ENCODE results near the gene ALG1. TPM values are rescaled to one million over a fixed set of nuclear protein-coding genes. Genes with fewer than 3 reads are reported as not detected.
"Not testable (repeated sequence)": the region's sequence is repeated elsewhere in the genome, so short reads cannot be mapped to it uniquely, and the experiment has no call there.

Gene ALG1
- total RNA-seq, 5 donors from 2014 or later (not counting 1 experiment from before 2014, with no cell fraction given), result 12.0 to 29.2 (median 25.7) TPM

GRCh38 chr16:5044011-5044540, 27.6 kb upstream of the ALG1 start:
- ATAC-seq (replicated peaks in 1 of 4) (no peak), DNase-seq (no peak)
- Histone ChIP-seq H3K27me3 (replicated peaks in 1 of 2; ENCODE audit: control insufficient read depth in 2 of 2, extremely low read depth in 1 of 2, insufficient read depth in 2 of 2, low read length in 1 of 2) (peaks cover 0 to 21% of the 10 kb centered on the region in 2 experiments), H3K27ac (ENCODE audit: low read length) (no peak overlapping the region), H3K4me3 (ENCODE audit: control insufficient read depth in 1 of 2, extremely low read depth in 1 of 2, low read length in 1 of 2) (no peak overlapping the region), H3K36me3 (ENCODE audit: control insufficient read depth in 2 of 2, extremely low read depth in 1 of 2, insufficient read depth in 1 of 2, low read length in 1 of 2) (no peaks in the 10 kb centered on the region), H3K9me3 (no peaks in the 10 kb centered on the region), H3K4me1 (ENCODE audit: control insufficient read depth in 1 of 2, extremely low read depth in 1 of 2, insufficient read depth in 2 of 2, low read length in 2 of 2) (no peaks in the 10 kb centered on the region)
- WGBS (ENCODE audit: insufficient coverage), result 85% methylated on average over 6 of the region's 8 CpGs
- CTCF ChIA-PET, result no interaction called here
- Mint-ChIP-seq H3K27ac (no peak overlapping the region), H3K36me3 (peaks cover 10% of the 10 kb centered on the region), H3K9me3 (no peaks in the 10 kb centered on the region), H3K27me3 (peaks cover 6 to 9% of the 10 kb centered on the region in 2 donors), H3K4me1 (no peaks in the 10 kb centered on the region), H3K4me3 (no peak overlapping the region)
- POLR2A ChIA-PET, result interaction anchor here in 1 of 2 donors (0.6 kb wide), 1 partner anchor 11 kb away, joined by 4 read pairs; no protein-coding TSS in a partner anchor

- H3K4me3 Mint-ChIP-seq; CTCF ChIA-PET; H3K4me1 Mint-ChIP-seq; H3K9me3 Mint-ChIP-seq; H3K4me3 ChIP-seq (ENCODE audit: control insufficient read depth in 1 of 2, extremely low read depth in 1 of 2, low read length in 1 of 2); H3K4me1 ChIP-seq (ENCODE audit: control insufficient read depth in 1 of 2, extremely low read depth in 1 of 2, insufficient read depth in 2 of 2, low read length in 2 of 2); H3K9me3 ChIP-seq; DNase-seq; ATAC-seq (replicated peaks in 1 of 4); H3K36me3 ChIP-seq (ENCODE audit: control insufficient read depth in 2 of 2, extremely low read depth in 1 of 2, insufficient read depth in 1 of 2, low read length in 1 of 2); POLR2A ChIA-PET; H3K27ac Mint-ChIP-seq; H3K36me3 Mint-ChIP-seq; H3K27me3 Mint-ChIP-seq; H3K27ac ChIP-seq (ENCODE audit: low read length): not testable (repeated sequence)
- H3K27me3 ChIP-seq (replicated peaks in 1 of 2; ENCODE audit: control insufficient read depth in 2 of 2, extremely low read depth in 1 of 2, insufficient read depth in 2 of 2, low read length in 1 of 2), result peaks cover 0 to 21% of the 10 kb centered on the region in 2 experiments
- WGBS (ENCODE audit: insufficient coverage), result 95% methylated on average over 9 of the region's 11 CpGs
Observed at GRCh38 chr16:5044581-5044980, 27.1 kb upstream of the ALG1 start.

GRCh38 chr16:5045499-5046115, 26.0 kb upstream of the ALG1 start:
- Histone ChIP-seq H3K27me3 (replicated peaks in 1 of 2; ENCODE audit: control insufficient read depth in 2 of 2, extremely low read depth in 1 of 2, insufficient read depth in 2 of 2, low read length in 1 of 2) (peaks cover 0 to 21% of the 10 kb centered on the region in 2 experiments), H3K27ac (ENCODE audit: low read length) (no peak overlapping the region), H3K36me3 (ENCODE audit: control insufficient read depth in 2 of 2, extremely low read depth in 1 of 2, insufficient read depth in 1 of 2, low read length in 1 of 2) (no peaks in the 10 kb centered on the region), H3K9me3 (no peaks in the 10 kb centered on the region), H3K4me1 (ENCODE audit: control insufficient read depth in 1 of 2, extremely low read depth in 1 of 2, insufficient read depth in 2 of 2, low read length in 2 of 2) (no peaks in the 10 kb centered on the region), H3K4me3 (ENCODE audit: control insufficient read depth in 1 of 2, extremely low read depth in 1 of 2, low read length in 1 of 2) (no peak overlapping the region)
- ChIA-PET POLR2A (no interaction called here), CTCF (no interaction called here)
- ATAC-seq (replicated peaks in 1 of 4) (no peak), DNase-seq (no peak)
- WGBS (ENCODE audit: insufficient coverage), result 84% methylated on average over 5 of the region's 10 CpGs
- peaks cover 10% of the 10 kb centered on the region for H3K36me3 Mint-ChIP-seq
- H3K9me3 Mint-ChIP-seq, result peaks cover 0 to 5% (median 0%) of the 10 kb centered on the region in 3 donors
- peaks cover 6 to 9% of the 10 kb centered on the region in 2 donors for H3K27me3 Mint-ChIP-seq
- no peaks in the 10 kb centered on the region for H3K4me1 Mint-ChIP-seq
- H3K4me3 Mint-ChIP-seq, result no peak overlapping the region
- no peak overlapping the region for H3K27ac Mint-ChIP-seq

- CTCF ChIA-PET, result no interaction called here
- H3K27me3 ChIP-seq (replicated peaks in 1 of 2; ENCODE audit: control insufficient read depth in 2 of 2, extremely low read depth in 1 of 2, insufficient read depth in 2 of 2, low read length in 1 of 2), result peaks cover 0 to 15% of the 10 kb centered on the region in 2 experiments
- no peak overlapping the region for H3K4me3 ChIP-seq (ENCODE audit: control insufficient read depth in 1 of 2, extremely low read depth in 1 of 2, low read length in 1 of 2)
- no peaks in the 10 kb centered on the region for H3K36me3 ChIP-seq (ENCODE audit: control insufficient read depth in 2 of 2, extremely low read depth in 1 of 2, insufficient read depth in 1 of 2, low read length in 1 of 2)
- ATAC-seq (replicated peaks in 1 of 4) (no peak), DNase-seq (no peak)
- H3K36me3 Mint-ChIP-seq, result peaks cover 10% of the 10 kb centered on the region
- POLR2A ChIA-PET, result no interaction called here
- no peaks in the 10 kb centered on the region for H3K4me1 ChIP-seq (ENCODE audit: control insufficient read depth in 1 of 2, extremely low read depth in 1 of 2, insufficient read depth in 2 of 2, low read length in 2 of 2)
- peaks cover 4% of the 10 kb centered on the region for H3K9me3 ChIP-seq
- no peak overlapping the region for H3K27ac ChIP-seq (ENCODE audit: low read length)
- H3K27me3 Mint-ChIP-seq, result peaks cover 0 to 5% of the 10 kb centered on the region in 2 donors
- no CpG with 5 or more reads among the region's 2 CpGs for WGBS (ENCODE audit: insufficient coverage)
- H3K9me3 Mint-ChIP-seq, result peaks cover 0 to 7% (median 5%) of the 10 kb centered on the region in 3 donors
- no peak overlapping the region for H3K27ac Mint-ChIP-seq
- peaks cover 0 to 3% (median 0%) of the 10 kb centered on the region in 3 donors for H3K4me1 Mint-ChIP-seq
- H3K4me3 Mint-ChIP-seq, result no peak overlapping the region
Observed at GRCh38 chr16:5046914-5047313, 24.7 kb upstream of the ALG1 start.

- DNase-seq (no peak), ATAC-seq (replicated peaks in 1 of 4) (no peak)
- 80% methylated on average over 9 of the region's 16 CpGs for WGBS (ENCODE audit: insufficient coverage)
- POLR2A ChIA-PET, result interaction anchor here in 1 of 2 donors (0.6 kb wide), 1 partner anchor 12 kb away, joined by 4 read pairs; no protein-coding TSS in a partner anchor
- Mint-ChIP-seq H3K4me1 (peaks cover 0 to 3% (median 0%) of the 10 kb centered on the region in 3 donors), H3K36me3 (no peaks in the 10 kb centered on the region), H3K9me3 (peaks cover 0 to 5% (median 5%) of the 10 kb centered on the region in 3 donors), H3K4me3 (no peak overlapping the region), H3K27ac (no peak overlapping the region), H3K27me3 (no peaks in the 10 kb centered on the region)
- peaks cover 4% of the 10 kb centered on the region for H3K9me3 ChIP-seq
- H3K36me3 ChIP-seq (ENCODE audit: control insufficient read depth in 2 of 2, extremely low read depth in 1 of 2, insufficient read depth in 1 of 2, low read length in 1 of 2), result no peaks in the 10 kb centered on the region
- H3K27ac ChIP-seq (ENCODE audit: low read length), result no peak overlapping the region
- H3K4me3 ChIP-seq (ENCODE audit: control insufficient read depth in 1 of 2, extremely low read depth in 1 of 2, low read length in 1 of 2), result no peak overlapping the region
- H3K4me1 ChIP-seq (ENCODE audit: control insufficient read depth in 1 of 2, extremely low read depth in 1 of 2, insufficient read depth in 2 of 2, low read length in 2 of 2), result peaks cover 0 to 3% of the 10 kb centered on the region in 2 experiments
- H3K27me3 ChIP-seq (replicated peaks in 1 of 2; ENCODE audit: control insufficient read depth in 2 of 2, extremely low read depth in 1 of 2, insufficient read depth in 2 of 2, low read length in 1 of 2), result peaks cover 0 to 11% of the 10 kb centered on the region in 2 experiments
- CTCF ChIA-PET, result no interaction called here
Observed at GRCh38 chr16:5054876-5055865, 16.5 kb upstream of the ALG1 start.

- no peaks in the 10 kb centered on the region for H3K27me3 Mint-ChIP-seq
- Histone ChIP-seq H3K27me3 (replicated peaks in 1 of 2; ENCODE audit: control insufficient read depth in 2 of 2, extremely low read depth in 1 of 2, insufficient read depth in 2 of 2, low read length in 1 of 2) (peaks cover 0 to 11% of the 10 kb centered on the region in 2 experiments), H3K4me1 (ENCODE audit: control insufficient read depth in 1 of 2, extremely low read depth in 1 of 2, insufficient read depth in 2 of 2, low read length in 2 of 2) (peaks cover 0 to 3% of the 10 kb centered on the region in 2 experiments), H3K27ac (ENCODE audit: low read length) (no peak overlapping the region), H3K9me3 (no peaks in the 10 kb centered on the region), H3K36me3 (ENCODE audit: control insufficient read depth in 2 of 2, extremely low read depth in 1 of 2, insufficient read depth in 1 of 2, low read length in 1 of 2) (no peaks in the 10 kb centered on the region), H3K4me3 (ENCODE audit: control insufficient read depth in 1 of 2, extremely low read depth in 1 of 2, low read length in 1 of 2) (no peak overlapping the region)
- WGBS (ENCODE audit: insufficient coverage), result 17% methylated on average over 8 of the region's 11 CpGs
- ATAC-seq (replicated peaks in 1 of 4), result peak; percentile 48 to 73 (median 66)
- DNase-seq, result peak in 25 of 35 experiments; percentile 6 to 57 (median 22)
- POLR2A ChIA-PET, result interaction anchor here in 1 of 2 donors (0.6 kb wide), 1 partner anchor 21 kb away, joined by 3 read pairs; no protein-coding TSS in a partner anchor
- CTCF ChIA-PET, result interaction anchor here in 1 of 2 donors (0.9 kb wide), 1 partner anchor 29 kb away, joined by 3 read pairs; no protein-coding TSS in a partner anchor
- no peaks in the 10 kb centered on the region for H3K36me3 Mint-ChIP-seq
- H3K27ac Mint-ChIP-seq, result no peak overlapping the region
- H3K4me1 Mint-ChIP-seq, result no peaks in the 10 kb centered on the region
- no peak overlapping the region for H3K4me3 Mint-ChIP-seq
- H3K9me3 Mint-ChIP-seq, result no peaks in the 10 kb centered on the region
Observed at GRCh38 chr16:5056352-5056751, 15.3 kb upstream of the ALG1 start.
